ENCODE measurements around the gene CRISPLD2. TPM values are rescaled to one million over a fixed set of nuclear protein-coding genes. Genes with fewer than 3 reads are reported as not detected.

The CRISPLD2 gene
- total RNA-seq, 5 donors from 2014 or later (not counting 1 experiment from before 2014, with no cell fraction given): 0.76 to 2.8 (median 1.8) TPM

DNA sequence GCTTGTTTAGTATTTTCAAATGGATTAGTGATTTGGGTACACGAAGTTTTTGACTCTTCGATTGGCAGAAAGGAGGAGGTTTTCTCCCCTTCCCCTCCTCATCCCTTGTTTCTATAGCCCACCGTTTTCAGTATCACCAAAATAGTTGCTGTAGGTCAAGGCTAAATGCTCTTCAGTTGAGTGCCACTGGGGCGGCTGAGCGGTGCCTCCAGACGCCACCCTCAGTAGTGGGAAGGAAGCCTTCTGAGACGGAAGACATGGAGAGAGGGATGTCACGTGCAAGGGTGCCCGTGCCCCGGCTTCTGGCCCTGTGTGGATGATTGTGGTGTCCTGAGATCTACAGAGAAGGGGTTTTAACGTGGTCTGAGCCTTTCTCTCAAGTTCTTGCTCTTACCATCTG, 39.7 kb upstream of the CRISPLD2 start:
- WGBS (ENCODE audit: insufficient coverage): 100% methylated on average over 7 of the region's 11 CpGs
- Histone ChIP-seq H3K27me3 (replicated peaks in 1 of 2; ENCODE audit: control insufficient read depth in 2 of 2, extremely low read depth in 1 of 2, insufficient read depth in 2 of 2, low read length in 1 of 2) (no peaks in the 10 kb centered on the region), H3K4me1 (ENCODE audit: control insufficient read depth in 1 of 2, extremely low read depth in 1 of 2, insufficient read depth in 2 of 2, low read length in 2 of 2) (no peaks in the 10 kb centered on the region), H3K27ac (ENCODE audit: low read length) (no peak overlapping the region), H3K4me3 (ENCODE audit: control insufficient read depth in 1 of 2, extremely low read depth in 1 of 2, low read length in 1 of 2) (no peak overlapping the region), H3K9me3 (no peaks in the 10 kb centered on the region), H3K36me3 (ENCODE audit: control insufficient read depth in 2 of 2, extremely low read depth in 1 of 2, insufficient read depth in 1 of 2, low read length in 1 of 2) (peaks cover 13 to 41% of the 10 kb centered on the region in 2 donors)
- no peak overlapping the region for H3K27ac Mint-ChIP-seq
- POLR2A ChIA-PET: no interaction called here
- H3K4me3 Mint-ChIP-seq: no peak overlapping the region
- ATAC-seq (replicated peaks in 1 of 4) (no peak), DNase-seq (no peak)
- peaks cover 0 to under 1% (median 0%) of the 10 kb centered on the region in 3 donors for H3K4me1 Mint-ChIP-seq
- no peaks in the 10 kb centered on the region for H3K27me3 Mint-ChIP-seq
- CTCF ChIA-PET: no interaction called here
- H3K36me3 Mint-ChIP-seq: peaks cover 37% of the 10 kb centered on the region
- no peaks in the 10 kb centered on the region for H3K9me3 Mint-ChIP-seq

DNA sequence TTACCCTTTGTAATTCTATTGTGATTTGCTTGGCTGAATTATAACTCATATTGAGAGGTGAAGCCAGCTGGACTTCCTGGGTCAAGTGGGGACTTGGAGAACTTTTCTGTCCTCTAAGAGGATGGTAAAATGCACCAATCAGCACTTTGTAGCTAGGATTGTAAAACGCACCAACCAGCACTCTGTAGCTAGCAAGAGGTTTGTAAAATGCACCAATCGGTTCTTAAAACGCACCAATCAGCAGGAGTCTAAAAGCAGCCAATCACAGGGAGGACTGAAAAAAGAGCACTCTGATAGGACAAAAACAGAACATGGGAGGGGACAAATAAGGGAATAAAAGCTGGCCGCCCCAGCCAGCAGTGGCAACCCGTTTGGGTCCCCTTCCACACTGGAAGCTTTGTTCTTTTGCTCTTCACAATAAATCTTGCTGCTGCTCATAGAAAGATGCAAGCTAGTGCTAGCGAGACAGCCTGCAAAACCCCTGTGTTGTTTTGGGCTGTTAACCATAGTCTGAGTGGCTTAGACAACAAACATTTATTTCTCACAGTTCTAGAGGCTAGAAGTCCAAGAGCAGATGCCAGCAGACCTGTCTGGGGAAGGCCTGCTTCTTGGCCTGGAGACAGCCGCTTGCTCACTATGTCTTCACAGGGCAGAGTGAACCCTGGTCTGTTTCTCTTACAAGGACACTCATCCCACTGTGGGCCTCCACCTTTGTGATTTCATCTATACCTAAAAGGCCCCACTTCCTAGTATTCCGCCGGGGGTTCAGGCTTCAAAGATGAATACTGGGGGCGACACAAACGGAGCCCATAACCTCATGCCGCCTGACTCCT, 39.0 kb upstream of the CRISPLD2 start:
- H3K4me3 Mint-ChIP-seq: no peak overlapping the region
- no peaks in the 10 kb centered on the region for H3K4me1 ChIP-seq (ENCODE audit: control insufficient read depth in 1 of 2, extremely low read depth in 1 of 2, insufficient read depth in 2 of 2, low read length in 2 of 2)
- no peaks in the 10 kb centered on the region for H3K27me3 Mint-ChIP-seq
- H3K4me3 ChIP-seq (ENCODE audit: control insufficient read depth in 1 of 2, extremely low read depth in 1 of 2, low read length in 1 of 2): no peak overlapping the region
- ChIA-PET POLR2A (no interaction called here), CTCF (no interaction called here)
- H3K36me3 ChIP-seq (ENCODE audit: control insufficient read depth in 2 of 2, extremely low read depth in 1 of 2, insufficient read depth in 1 of 2, low read length in 1 of 2): peaks cover 18 to 34% of the 10 kb centered on the region in 2 donors
- H3K4me1 Mint-ChIP-seq: peaks cover 0 to 2% (median 0%) of the 10 kb centered on the region in 3 donors
- DNase-seq: no peak
- no peaks in the 10 kb centered on the region for H3K27me3 ChIP-seq (replicated peaks in 1 of 2; ENCODE audit: control insufficient read depth in 2 of 2, extremely low read depth in 1 of 2, insufficient read depth in 2 of 2, low read length in 1 of 2)
- H3K9me3 Mint-ChIP-seq: no peaks in the 10 kb centered on the region
- H3K9me3 ChIP-seq: no peaks in the 10 kb centered on the region
- 93% methylated on average over 10 of the region's 12 CpGs for WGBS (ENCODE audit: insufficient coverage)
- peaks cover 33% of the 10 kb centered on the region for H3K36me3 Mint-ChIP-seq
- no peak overlapping the region for H3K27ac Mint-ChIP-seq
- no peak for ATAC-seq (replicated peaks in 1 of 4)
- no peak overlapping the region for H3K27ac ChIP-seq (ENCODE audit: low read length)

DNA sequence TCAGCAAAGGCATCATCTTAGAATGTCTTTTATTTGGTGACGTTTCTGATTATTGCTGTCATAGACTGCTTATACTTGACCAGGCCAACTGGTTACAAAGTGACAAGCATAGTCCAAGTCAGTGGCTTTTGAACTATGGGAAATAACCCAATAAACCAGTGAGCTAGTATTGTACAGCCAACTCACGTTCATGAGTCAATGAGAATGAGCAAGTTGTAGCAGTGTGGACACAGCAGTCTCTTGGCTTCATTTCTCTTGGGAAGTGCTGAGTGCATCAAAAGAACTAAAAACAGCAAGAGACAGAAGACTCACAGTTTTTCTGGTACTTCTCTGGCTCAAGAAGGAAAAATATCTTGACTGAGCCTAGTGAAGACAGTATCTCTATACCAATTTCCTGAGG, 36.9 kb upstream of the CRISPLD2 start:
- no peak overlapping the region for H3K27ac ChIP-seq (ENCODE audit: low read length)
- ATAC-seq (replicated peaks in 1 of 4): no peak
- H3K27me3 ChIP-seq (replicated peaks in 1 of 2; ENCODE audit: control insufficient read depth in 2 of 2, extremely low read depth in 1 of 2, insufficient read depth in 2 of 2, low read length in 1 of 2): no peaks in the 10 kb centered on the region
- no peaks in the 10 kb centered on the region for H3K27me3 Mint-ChIP-seq
- peaks cover 0 to 2% (median 0%) of the 10 kb centered on the region in 3 donors for H3K4me1 Mint-ChIP-seq
- H3K27ac Mint-ChIP-seq: no peak overlapping the region
- WGBS (ENCODE audit: insufficient coverage): 85% methylated on average over 2 of the region's 2 CpGs
- peaks cover 14 to 15% of the 10 kb centered on the region in 2 donors for H3K36me3 ChIP-seq (ENCODE audit: control insufficient read depth in 2 of 2, extremely low read depth in 1 of 2, insufficient read depth in 1 of 2, low read length in 1 of 2)
- ChIA-PET CTCF (no interaction called here), POLR2A (no interaction called here)
- no peak overlapping the region for H3K4me3 Mint-ChIP-seq
- DNase-seq: no peak
- H3K4me1 ChIP-seq (ENCODE audit: control insufficient read depth in 1 of 2, extremely low read depth in 1 of 2, insufficient read depth in 2 of 2, low read length in 2 of 2): no peaks in the 10 kb centered on the region
- no peaks in the 10 kb centered on the region for H3K9me3 ChIP-seq
- H3K36me3 Mint-ChIP-seq: peaks cover 23% of the 10 kb centered on the region
- no peaks in the 10 kb centered on the region for H3K9me3 Mint-ChIP-seq
- H3K4me3 ChIP-seq (ENCODE audit: control insufficient read depth in 1 of 2, extremely low read depth in 1 of 2, low read length in 1 of 2): no peak overlapping the region

DNA sequence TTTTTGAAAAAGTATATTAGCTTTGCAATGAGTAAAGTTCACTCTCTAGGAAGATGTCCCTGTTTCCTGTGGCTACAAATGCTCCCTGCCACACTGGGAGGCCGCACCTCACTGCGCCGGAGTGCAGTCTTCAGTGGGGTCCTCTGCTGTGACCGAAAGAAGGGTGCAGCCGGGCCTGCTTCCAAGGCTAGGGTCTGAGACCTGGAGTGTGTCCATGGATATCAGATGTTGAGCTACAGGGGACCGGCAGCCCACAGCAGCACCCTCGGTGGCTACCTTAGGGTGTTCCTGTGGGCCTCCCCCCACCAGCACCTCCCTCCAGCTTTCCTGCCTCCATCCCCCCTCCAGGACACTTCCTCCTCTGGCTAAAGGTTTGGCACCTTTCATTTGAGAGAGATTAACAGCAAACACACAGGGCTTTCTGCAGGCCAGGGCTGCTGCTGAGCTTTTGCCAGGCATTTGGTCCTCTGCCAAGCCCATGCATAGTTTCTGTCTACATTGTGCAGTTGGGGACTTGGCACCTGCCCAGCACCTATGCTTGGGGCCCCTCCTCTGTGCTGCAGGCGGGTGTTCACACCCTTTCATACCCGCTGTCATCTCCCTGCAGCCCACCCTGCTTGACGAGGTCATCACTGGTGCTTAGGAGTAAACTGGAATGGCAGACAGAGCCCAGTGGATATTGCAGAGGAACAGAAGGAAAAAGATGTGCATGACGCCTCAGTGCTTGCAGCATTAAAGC, 33.8 kb upstream of the CRISPLD2 start:
- Histone ChIP-seq H3K36me3 (ENCODE audit: control insufficient read depth in 2 of 2, extremely low read depth in 1 of 2, insufficient read depth in 1 of 2, low read length in 1 of 2) (peaks cover 0 to 10% of the 10 kb centered on the region in 2 donors), H3K27me3 (replicated peaks in 1 of 2; ENCODE audit: control insufficient read depth in 2 of 2, extremely low read depth in 1 of 2, insufficient read depth in 2 of 2, low read length in 1 of 2) (no peaks in the 10 kb centered on the region), H3K4me3 (ENCODE audit: control insufficient read depth in 1 of 2, extremely low read depth in 1 of 2, low read length in 1 of 2) (no peak overlapping the region), H3K4me1 (ENCODE audit: control insufficient read depth in 1 of 2, extremely low read depth in 1 of 2, insufficient read depth in 2 of 2, low read length in 2 of 2) (no peaks in the 10 kb centered on the region), H3K9me3 (no peaks in the 10 kb centered on the region), H3K27ac (ENCODE audit: low read length) (no peak overlapping the region)
- ATAC-seq (replicated peaks in 1 of 4): no peak
- Mint-ChIP-seq H3K4me1 (peaks cover 0 to 2% (median 0%) of the 10 kb centered on the region in 3 donors), H3K27me3 (no peaks in the 10 kb centered on the region), H3K27ac (no peak overlapping the region), H3K4me3 (no peak overlapping the region), H3K36me3 (no peaks in the 10 kb centered on the region), H3K9me3 (no peaks in the 10 kb centered on the region)
- ChIA-PET POLR2A (no interaction called here), CTCF (interaction anchor here in 1 of 2 donors (0.5 kb wide), 1 partner anchor 88 kb away, joined by 6 read pairs; no protein-coding TSS in a partner anchor)
- DNase-seq: no peak
- 89% methylated on average over 8 of the region's 11 CpGs for WGBS (ENCODE audit: insufficient coverage)

DNA sequence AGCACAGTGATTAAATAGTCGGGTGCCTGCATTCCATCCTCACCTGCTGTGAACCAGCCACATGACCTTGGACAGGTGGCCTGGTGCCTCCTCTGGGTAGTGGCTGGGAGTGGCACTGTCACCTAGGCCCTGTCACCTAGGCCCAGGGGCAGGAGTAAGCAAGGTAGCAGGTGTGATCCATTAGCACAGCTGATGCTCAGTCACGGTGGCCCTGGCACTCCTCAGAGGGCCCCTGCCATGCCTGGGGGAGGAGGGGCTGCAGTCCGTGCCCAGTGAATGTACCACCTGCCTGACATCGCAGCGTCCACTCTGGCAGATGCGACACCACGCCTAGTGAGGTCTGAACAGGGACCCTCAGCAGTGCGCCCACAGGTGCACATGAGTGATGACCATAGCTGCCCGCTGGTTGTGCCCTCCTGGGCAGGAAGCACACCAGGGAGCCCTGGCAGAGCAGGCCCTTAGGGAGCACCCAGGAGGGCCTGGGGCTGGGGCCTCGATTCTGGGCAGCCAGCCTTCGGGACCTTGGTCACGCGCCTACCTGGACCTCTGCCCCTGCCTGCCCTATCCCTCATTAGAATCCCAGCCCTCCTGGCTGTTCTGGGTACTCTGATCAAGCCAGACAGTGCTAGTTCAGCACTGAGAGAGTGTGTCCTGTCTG, 33.1 kb upstream of the CRISPLD2 start:
- CTCF ChIA-PET: no interaction called here
- Mint-ChIP-seq H3K4me1 (peaks cover 0 to 2% (median 0%) of the 10 kb centered on the region in 3 donors), H3K27ac (no peak overlapping the region), H3K9me3 (no peaks in the 10 kb centered on the region), H3K4me3 (no peak overlapping the region), H3K36me3 (no peaks in the 10 kb centered on the region), H3K27me3 (no peaks in the 10 kb centered on the region)
- Histone ChIP-seq H3K4me1 (ENCODE audit: control insufficient read depth in 1 of 2, extremely low read depth in 1 of 2, insufficient read depth in 2 of 2, low read length in 2 of 2) (no peaks in the 10 kb centered on the region), H3K27ac (ENCODE audit: low read length) (no peak overlapping the region), H3K27me3 (replicated peaks in 1 of 2; ENCODE audit: control insufficient read depth in 2 of 2, extremely low read depth in 1 of 2, insufficient read depth in 2 of 2, low read length in 1 of 2) (no peaks in the 10 kb centered on the region), H3K36me3 (ENCODE audit: control insufficient read depth in 2 of 2, extremely low read depth in 1 of 2, insufficient read depth in 1 of 2, low read length in 1 of 2) (peaks cover 0 to 10% of the 10 kb centered on the region in 2 donors), H3K9me3 (no peaks in the 10 kb centered on the region), H3K4me3 (ENCODE audit: control insufficient read depth in 1 of 2, extremely low read depth in 1 of 2, low read length in 1 of 2) (no peak overlapping the region)
- ATAC-seq (replicated peaks in 1 of 4) (no peak), DNase-seq (no peak)
- WGBS (ENCODE audit: insufficient coverage): 97% methylated on average over 12 of the region's 13 CpGs
- POLR2A ChIA-PET: no interaction called here

DNA sequence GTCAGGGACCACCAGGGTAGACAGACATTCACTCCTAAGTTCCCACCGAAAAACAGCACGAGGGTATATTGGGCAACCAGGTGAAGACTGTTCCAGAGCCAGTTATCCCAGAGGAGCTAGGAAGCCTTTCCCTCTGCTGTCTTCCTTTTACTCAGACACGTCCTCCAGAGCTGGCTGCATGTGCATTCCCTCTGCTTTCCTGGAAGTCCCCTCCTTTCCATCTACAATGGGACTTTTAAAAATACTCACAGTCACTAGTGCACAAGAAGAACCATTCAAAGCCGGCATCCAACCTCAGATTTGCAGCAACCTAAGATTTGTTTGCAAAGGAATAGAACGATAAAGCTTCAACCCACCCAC, 32.5 kb upstream of the CRISPLD2 start:
- H3K4me3 Mint-ChIP-seq: no peak overlapping the region
- no peak overlapping the region for H3K27ac Mint-ChIP-seq
- peaks cover 0 to 2% (median 0%) of the 10 kb centered on the region in 3 donors for H3K4me1 Mint-ChIP-seq
- H3K9me3 Mint-ChIP-seq: no peaks in the 10 kb centered on the region
- ATAC-seq (replicated peaks in 1 of 4): no peak
- Histone ChIP-seq H3K27ac (ENCODE audit: low read length) (no peak overlapping the region), H3K36me3 (ENCODE audit: control insufficient read depth in 2 of 2, extremely low read depth in 1 of 2, insufficient read depth in 1 of 2, low read length in 1 of 2) (peaks cover 0 to 10% of the 10 kb centered on the region in 2 donors), H3K4me3 (ENCODE audit: control insufficient read depth in 1 of 2, extremely low read depth in 1 of 2, low read length in 1 of 2) (no peak overlapping the region), H3K27me3 (replicated peaks in 1 of 2; ENCODE audit: control insufficient read depth in 2 of 2, extremely low read depth in 1 of 2, insufficient read depth in 2 of 2, low read length in 1 of 2) (no peaks in the 10 kb centered on the region), H3K4me1 (ENCODE audit: control insufficient read depth in 1 of 2, extremely low read depth in 1 of 2, insufficient read depth in 2 of 2, low read length in 2 of 2) (no peaks in the 10 kb centered on the region), H3K9me3 (no peaks in the 10 kb centered on the region)
- no peaks in the 10 kb centered on the region for H3K27me3 Mint-ChIP-seq
- DNase-seq: no peak
- ChIA-PET POLR2A (no interaction called here), CTCF (no interaction called here)
- H3K36me3 Mint-ChIP-seq: no peaks in the 10 kb centered on the region
- WGBS (ENCODE audit: insufficient coverage): 95% methylated on average over 2 of the region's 5 CpGs
